PC-9 (cell line): ENCODE data around the gene BFAR. TPM values are rescaled to one million over a fixed set of nuclear protein-coding genes. Genes with fewer than 3 reads are reported as not detected.

Experiments
- Bru-seq: library from RNA; stranded (reverse); fragments of 400-500 nt; gene quantifications from one replicate; lab custom pipeline; 2021; lab: Mats Ljungman, UMichigan
- BruChase-seq, 2 experiments: library from RNA; stranded (reverse); fragments of 400-500 nt; gene quantifications; one replicate each; lab custom pipeline; 2021; lab: Mats Ljungman, UMichigan
- BruUV-seq: library from RNA; stranded (reverse); fragments of 400-500 nt; replicated peaks from 2 replicates; lab custom pipeline; 2021; lab: Mats Ljungman, UMichigan
- CTCF ChIA-PET: fragments of 300-600 bp; sonication (Branson Sonifier 250); formaldehyde crosslinking; loops from one replicate; lab custom pipeline; 2022; ENCODE audit warnings: antibody characterized with exemption; lab: Charles Lee
- POLR2A ChIA-PET: fragments of 300-600 bp; sonication (Branson Sonifier 250); formaldehyde crosslinking; loops from one replicate; lab custom pipeline; 2022; ENCODE audit warnings: antibody characterized with exemption; ENCODE audit not compliant: unreplicated experiment; lab: Charles Lee
- DNase-seq, 2 experiments: peaks; one replicate each; pipeline versions ENCODE4 v3.0.0 to v3.0.0-alpha.2; 2015 to 2022; ENCODE audit warnings: mixed read lengths in 1 of 2
- H2AFZ ChIP-seq: fragments of 200-600 bp; sonication (generic); 2 replicates; pipeline ENCODE4 v1.8.1; 2017; ENCODE audit warnings: antibody characterized with exemption
- H3F3A ChIP-seq: fragments of 200-600 bp; sonication (generic); 2 replicates; pipeline ENCODE4 v1.8.1; 2017; ENCODE audit warnings: antibody characterized with exemption, mild to moderate bottlenecking, low read depth; ENCODE audit not compliant: insufficient read depth
- H3K27ac ChIP-seq: fragments of 200-600 bp; sonication (generic); 2 replicates; pipeline ENCODE4 v1.6.1; 2016; ENCODE audit warnings: mixed run types
- H3K27me3 ChIP-seq: fragments of 200-600 bp; sonication (generic); 2 replicates; pipeline ENCODE4 v1.6.1; 2016; ENCODE audit warnings: low read depth, mixed run types; ENCODE audit not compliant: insufficient read depth
- H3K36me3 ChIP-seq: fragments of 200-600 bp; sonication (generic); 2 replicates; pipeline ENCODE4 v1.6.1; 2016; ENCODE audit warnings: low read depth, mixed run types
- H3K4me1 ChIP-seq: fragments of 200-600 bp; sonication (generic); replicated peaks from 2 replicates; pipeline ENCODE4 v1.6.1; 2016; ENCODE audit warnings: mixed run types; ENCODE audit not compliant: insufficient read depth
- H3K4me2 ChIP-seq: fragments of 200-600 bp; sonication (generic); 2 replicates; pipeline ENCODE4 v1.6.1; 2017; ENCODE audit warnings: mixed run types
- H3K4me3 ChIP-seq: fragments of 200-600 bp; sonication (generic); 2 replicates; pipeline ENCODE4 v1.6.1; 2016; ENCODE audit warnings: mixed run types
- H3K79me2 ChIP-seq: fragments of 200-600 bp; sonication (generic); 2 replicates; pipeline ENCODE4 v1.6.1; 2017; ENCODE audit warnings: low read depth, mixed run types
- H3K9me2 ChIP-seq: fragments of 200-600 bp; sonication (generic); 2 replicates; pipeline ENCODE4 v1.8.1; 2017; ENCODE audit warnings: mild to moderate bottlenecking; ENCODE audit not compliant: insufficient read depth
- H3K9me3 ChIP-seq: fragments of 200-600 bp; sonication (generic); 2 replicates; pipeline ENCODE4 v1.8.1; 2016; ENCODE audit warnings: low read depth; ENCODE audit not compliant: insufficient read depth
- H4K20me1 ChIP-seq: fragments of 200-600 bp; sonication (generic); 2 replicates; pipeline ENCODE4 v1.8.1; 2017; ENCODE audit not compliant: insufficient read depth
- CTCF ChIP-seq: fragments of 200-600 bp; sonication (generic); conservative IDR thresholded peaks from 2 replicates; pipeline ENCODE4 v1.6.1; 2017; ENCODE audit warnings: mixed run types, antibody characterized with exemption, mild to moderate bottlenecking, moderate library complexity
- EZH2 ChIP-seq: fragments of 200-600 bp; sonication (generic); IDR thresholded peaks from 2 replicates; pipeline ENCODE4 v1.8.0; 2017; ENCODE audit warnings: antibody characterized with exemption, low read depth
- intact Hi-C: fragments of 100-400 bp; cut with micrococcal nuclease; formaldehyde crosslinking; loops from one replicate; pipeline ENCODE4 v1.10.0; 2022; ENCODE audit not compliant: unreplicated experiment
- long read RNA-seq: library from polyadenylated mRNA; stranded (forward); transcript quantifications from one replicate; pipeline ENCODE4 v2.0.0, GENCODE V29; 2022
- total RNA-seq: library from RNA; stranded (reverse); gene quantifications from 2 replicates; pipeline ENCODE4 v1.2.3, GENCODE V29; 2021

Gene BFAR
- total RNA-seq (94.8 and 97.9 TPM in 2 replicates), Bru-seq, nascent RNA (percentile 86 among the genes with signal in this experiment), BruChase-seq, experiment 1, labeled RNA remaining after a 2-hour chase (percentile 83 among the genes with signal in this experiment), BruChase-seq, experiment 2, labeled RNA remaining after a 6-hour chase (percentile 89 among the genes with signal in this experiment)
- long read RNA-seq, transcript BFAR-201 (8 exons, 3,039 nt): major isoform, 59 of 100 reads
- long read RNA-seq, transcript BFAR-203 (4 exons, 1,414 nt): minor isoform, 19 of 100 reads
- long read RNA-seq, partial matches to known transcripts: 5 of 100 reads
- long read RNA-seq, other reads (novel, unspliced or antisense): 16 of 100 reads

GRCh38 chr16:14632693-14633569 lies at the start of gene BFAR:
TSS of gene BFAR (plus strand) at chr16:14632951. CDS start at chr16:14644347, 11,396 bp downstream.
- Histone ChIP-seq H4K20me1 (peaks cover 37% of the 10 kb centered on the region), H3F3A (peaks cover 18% of the 10 kb centered on the region), H3K27ac (peak within 1 kb of the TSS; percentile 69), H3K4me3 (peak within 1 kb of the TSS; percentile 88), H3K36me3 (peaks cover 10% of the 10 kb centered on the region; the same call in 1 of the 2 replicates), H3K79me2 (peaks cover 72% of the 10 kb centered on the region), H3K4me1 (peaks cover 33% of the 10 kb centered on the region), H3K9me3 (no peaks in the 10 kb centered on the region), H3K27me3 (no peaks in the 10 kb centered on the region), H2AFZ (peak within 1 kb of the TSS; percentile 87), H3K4me2 (peak within 1 kb of the TSS; percentile 99), H3K9me2 (no peaks in the 10 kb centered on the region)
- ChIA-PET POLR2A (interaction anchor here (0.5 kb wide), 1 partner anchor 521 kb away, joined by 3 read pairs; no protein-coding TSS in a partner anchor), CTCF (interaction anchor here (0.7 kb wide), 1 partner anchor 389 kb away, joined by 3 read pairs; no protein-coding TSS in a partner anchor)
- BruUV-seq: TSS peak; percentile 24
- DNase-seq: peak; percentile 87 to 99
- TF ChIP-seq CTCF (no peak), EZH2 (no peak)
- intact Hi-C loops: no loop called here

GRCh38 chr16:14585287-14585686 lies 47.5 kb upstream of the BFAR start:
- Histone ChIP-seq H3K79me2 (no peaks in the 10 kb centered on the region), H3K27ac (no peak overlapping the region), H4K20me1 (peaks cover 3% of the 10 kb centered on the region; the same call in 1 of the 2 replicates), H3K4me3 (no peak overlapping the region), H3K9me3 (no peaks in the 10 kb centered on the region), H3K36me3 (peaks cover 52% of the 10 kb centered on the region), H2AFZ (no peak overlapping the region), H3F3A (peaks cover 3% of the 10 kb centered on the region; the same call in 1 of the 2 replicates), H3K9me2 (no peaks in the 10 kb centered on the region), H3K4me1 (no peaks in the 10 kb centered on the region), H3K27me3 (no peaks in the 10 kb centered on the region), H3K4me2 (no peak overlapping the region)
- TF ChIP-seq EZH2 (no peak), CTCF (no peak)
- DNase-seq: no peak
- POLR2A ChIA-PET: no interaction called here
- intact Hi-C loops: no loop called here
- no TSS peak for BruUV-seq
- CTCF ChIA-PET: no interaction called here

GRCh38 chr16:14586637-14587305 lies 46.0 kb upstream of the BFAR start:
- H3K27ac ChIP-seq: no peak overlapping the region
- H3K4me1 ChIP-seq: no peaks in the 10 kb centered on the region
- TF ChIP-seq EZH2: no peak
- no peak for TF ChIP-seq CTCF
- H3K9me2 ChIP-seq: no peaks in the 10 kb centered on the region
- CTCF ChIA-PET: no interaction called here
- H2AFZ ChIP-seq: no peak overlapping the region
- intact Hi-C loops: no loop called here
- peaks cover 46% of the 10 kb centered on the region for H3K36me3 ChIP-seq
- DNase-seq: no peak
- no TSS peak for BruUV-seq
- no peak overlapping the region for H3K4me3 ChIP-seq
- no peaks in the 10 kb centered on the region for H3K9me3 ChIP-seq
- no peaks in the 10 kb centered on the region for H3K79me2 ChIP-seq
- H3K27me3 ChIP-seq: no peaks in the 10 kb centered on the region
- no peak overlapping the region for H3K4me2 ChIP-seq
- H3F3A ChIP-seq: peaks cover 3% of the 10 kb centered on the region; the same call in 1 of the 2 replicates
- POLR2A ChIA-PET: interaction anchor here (0.6 to 0.7 kb wide), 3 partner anchors 18 to 387 kb away, joined by 3 to 4 read pairs (median 4); no protein-coding TSS in a partner anchor
- H4K20me1 ChIP-seq: peaks cover 3% of the 10 kb centered on the region; the same call in 1 of the 2 replicates
